GM23338 (cell line): ENCODE measurements around the gene NUP153.

Experiments
- CREB1 ChIP-seq: fragments of 250-450 bp; sonication (Bioruptor Pico); IDR thresholded peaks from 2 replicates; pipeline ENCODE4 v1.5.0; 2020; ENCODE audit warnings: low read depth, mild to moderate bottlenecking, moderate library complexity
- CTCF ChIP-seq, 2 experiments: fragments of 200-600 bp in 1 of 2; sonication (generic) in 1 of 2; conservative IDR thresholded peaks; 2 replicates each; pipeline versions ENCODE4 v1.5.1 to v1.6.1; 2016 to 2017; ENCODE audit warnings: antibody characterized with exemption in 2 of 2, low read depth in 2 of 2, mild to moderate bottlenecking in 2 of 2, moderate library complexity in 1 of 2
- POLR2AphosphoS5 ChIP-seq: IDR thresholded peaks from 2 replicates; pipeline ENCODE4 v1.6.1; 2016; ENCODE audit warnings: antibody characterized with exemption, low read depth
- ZNF331 ChIP-seq: fragments of 250-450 bp; sonication (Bioruptor Pico); IDR thresholded peaks from 2 replicates; pipeline ENCODE4 v1.5.0; 2020; ENCODE audit warnings: low read depth, mild to moderate bottlenecking, moderate library complexity

- TF ChIP-seq CTCF (conservative IDR thresholded peaks at IDR 0.05; ENCODE audit: low read depth in 2 of 2) = no peak
- no peak for TF ChIP-seq POLR2AphosphoS5
- no peak for TF ChIP-seq ZNF331 (CRISPR knock-in tag)
- TF ChIP-seq CREB1 (CRISPR knock-in tag) = no peak
These were observed 105.4 kb downstream of the NUP153 start for GRCh38 chr6:17601386-17601703.
